ENCODE results near the gene SUGP1.

Gene SUGP1

DNA sequence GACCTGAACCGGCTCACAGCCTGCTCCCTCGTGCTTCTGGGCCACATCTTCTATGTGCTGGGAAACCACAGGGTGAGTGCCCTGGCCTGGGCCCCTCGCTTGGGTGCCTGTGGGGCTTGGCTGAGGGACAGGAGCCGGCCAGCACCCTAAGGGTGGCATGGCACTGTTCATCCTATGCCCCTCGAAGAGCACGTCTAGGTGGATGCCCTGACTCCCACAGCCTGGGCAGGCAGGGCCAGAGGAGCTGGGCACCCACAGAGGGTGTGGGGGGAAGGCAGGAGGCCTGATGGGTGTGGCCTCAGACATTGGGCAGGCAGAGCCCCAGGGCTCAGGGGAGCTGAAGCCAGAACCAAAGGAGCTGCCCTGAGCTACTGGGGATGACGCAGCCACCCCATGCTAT lies 29.1 kb upstream of the SUGP1 start:
- TF ChIP-seq, protein P1, sequence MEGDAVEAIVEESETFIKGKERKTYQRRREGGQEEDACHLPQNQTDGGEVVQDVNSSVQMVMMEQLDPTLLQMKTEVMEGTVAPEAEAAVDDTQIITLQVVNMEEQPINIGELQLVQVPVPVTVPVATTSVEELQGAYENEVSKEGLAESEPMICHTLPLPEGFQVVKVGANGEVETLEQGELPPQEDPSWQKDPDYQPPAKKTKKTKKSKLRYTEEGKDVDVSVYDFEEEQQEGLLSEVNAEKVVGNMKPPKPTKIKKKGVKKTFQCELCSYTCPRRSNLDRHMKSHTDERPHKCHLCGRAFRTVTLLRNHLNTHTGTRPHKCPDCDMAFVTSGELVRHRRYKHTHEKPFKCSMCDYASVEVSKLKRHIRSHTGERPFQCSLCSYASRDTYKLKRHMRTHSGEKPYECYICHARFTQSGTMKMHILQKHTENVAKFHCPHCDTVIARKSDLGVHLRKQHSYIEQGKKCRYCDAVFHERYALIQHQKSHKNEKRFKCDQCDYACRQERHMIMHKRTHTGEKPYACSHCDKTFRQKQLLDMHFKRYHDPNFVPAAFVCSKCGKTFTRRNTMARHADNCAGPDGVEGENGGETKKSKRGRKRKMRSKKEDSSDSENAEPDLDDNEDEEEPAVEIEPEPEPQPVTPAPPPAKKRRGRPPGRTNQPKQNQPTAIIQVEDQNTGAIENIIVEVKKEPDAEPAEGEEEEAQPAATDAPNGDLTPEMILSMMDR (IDR thresholded peaks at IDR 0.05; ENCODE audit: insufficient read depth, missing control alignments), result no peak
- no peak for FAIRE-seq
- DNase-seq (ENCODE audit: insufficient read length, low spot score), result no peak

GRCh38 chr19:19348266-19348665 lies 28.0 kb upstream of the SUGP1 start:
- TF ChIP-seq, protein P1 (IDR thresholded peaks at IDR 0.05; ENCODE audit: insufficient read depth, missing control alignments), result no peak
- FAIRE-seq (no peak), DNase-seq (ENCODE audit: insufficient read length, low spot score) (no peak)

- DNase-seq (ENCODE audit: insufficient read length, low spot score), result no peak
- no peak for FAIRE-seq
- TF ChIP-seq, protein P1 (IDR thresholded peaks at IDR 0.05; ENCODE audit: insufficient read depth, missing control alignments), result no peak
These were observed 27.2 kb upstream of the SUGP1 start for GRCh38 chr19:19347401-19348110.

DNA sequence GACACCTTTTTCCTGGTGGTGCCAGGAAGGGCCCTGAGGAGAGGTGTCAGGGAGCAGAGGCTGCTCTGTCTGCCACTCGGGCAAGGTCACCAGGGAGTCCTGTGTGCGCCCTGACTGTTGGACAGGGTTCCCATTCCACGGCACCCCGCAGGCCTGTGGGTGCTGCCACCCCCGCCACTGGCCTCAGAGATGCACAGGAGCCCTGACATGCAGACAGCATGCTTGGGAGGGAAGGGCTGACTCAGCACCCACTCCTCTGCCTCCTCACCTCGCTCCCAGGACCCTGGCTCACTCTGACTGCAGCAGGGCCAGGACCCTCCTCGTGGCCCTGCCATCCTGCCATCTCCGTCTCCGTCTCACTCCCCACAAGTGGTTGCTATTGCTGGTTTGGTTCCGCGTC lies 25.7 kb upstream of the SUGP1 start:
- TF ChIP-seq, protein P1 (IDR thresholded peaks at IDR 0.05; ENCODE audit: insufficient read depth, missing control alignments), result no peak
- FAIRE-seq, result no peak
- no peak for DNase-seq (ENCODE audit: insufficient read length, low spot score)

- TF ChIP-seq, protein P1 (IDR thresholded peaks at IDR 0.05; ENCODE audit: insufficient read depth, missing control alignments), result no peak
- FAIRE-seq, result no peak
- DNase-seq (ENCODE audit: insufficient read length, low spot score), result no peak
These were observed 24.9 kb upstream of the SUGP1 start for GRCh38 chr19:19345232-19345631.

DNA sequence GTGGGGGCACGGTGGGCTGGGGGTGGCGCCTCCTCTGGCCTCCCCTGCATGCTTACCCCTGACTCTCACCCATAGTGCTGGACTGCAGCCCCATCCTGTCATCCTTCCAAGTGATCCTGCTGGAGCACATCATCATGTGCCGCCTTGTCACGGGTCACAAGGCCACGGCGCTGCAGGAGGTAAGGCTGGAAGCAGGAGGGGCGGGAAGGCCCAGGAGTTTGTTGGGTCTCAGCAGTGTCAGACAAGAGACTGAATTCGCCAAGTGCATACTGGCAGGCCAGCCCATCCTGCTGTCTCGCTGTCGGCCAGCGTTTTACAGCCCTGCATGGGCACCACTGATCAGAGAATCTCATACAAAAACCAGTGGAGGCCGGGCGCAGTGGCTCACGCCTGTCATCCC lies 23.5 kb upstream of the SUGP1 start:
- no peak for FAIRE-seq

GRCh38 chr19:19343016-19343362 lies 22.7 kb upstream of the SUGP1 start:
- DNase-seq (ENCODE audit: insufficient read length, low spot score) (no peak), FAIRE-seq (no peak)
- TF ChIP-seq, protein P1 (IDR thresholded peaks at IDR 0.05; ENCODE audit: insufficient read depth, missing control alignments), result no peak

More for the DNA sequence above, 23.5 kb upstream of the SUGP1 start:
- TF ChIP-seq, protein P1 (IDR thresholded peaks at IDR 0.05; ENCODE audit: insufficient read depth, missing control alignments), result no peak
- DNase-seq (ENCODE audit: insufficient read length, low spot score), result no peak

Data from D721Med (cell line).